SU-DHL-6 (cell line): Measurements from ENCODE around the gene RAD1.

Experiments
- H2AFZ ChIP-seq: fragments of 200-600 bp; sonication (generic); 2 replicates; pipeline ENCODE4 v1.6.1; 2014; ENCODE audit warnings: low read depth, mild to moderate bottlenecking, moderate library complexity, mixed read lengths, antibody characterized with exemption, low read length; ENCODE audit not compliant: severe bottlenecking
- H3F3A ChIP-seq: fragments of 200-600 bp; shearing (Covaris generic); 2 replicates; pipeline ENCODE4 v1.6.0; 2016; ENCODE audit warnings: antibody characterized with exemption, mild to moderate bottlenecking; ENCODE audit not compliant: insufficient read depth
- H3K27ac ChIP-seq: fragments of 200-600 bp; sonication (generic); 2 replicates; pipeline ENCODE4 v1.5.1; 2016; ENCODE audit warnings: low read depth, mild to moderate bottlenecking, low read length, moderate library complexity, mixed read lengths
- H3K27me3 ChIP-seq: fragments of 200-600 bp; sonication (generic), shearing (Covaris generic); 2 replicates; pipeline ENCODE4 v1.6.0; 2014; ENCODE audit warnings: mild to moderate bottlenecking, low read length
- H3K36me3 ChIP-seq: fragments of 200-600 bp; sonication (generic); 2 replicates; pipeline ENCODE4 v1.6.1; 2014; ENCODE audit warnings: mild to moderate bottlenecking, low read length, mixed read lengths
- H3K4me2 ChIP-seq: fragments of 300-600, 200-600 bp; shearing (Covaris generic), sonication (generic); 2 replicates; pipeline ENCODE4 v1.6.0; 2014; ENCODE audit warnings: low read length, low read depth, mild to moderate bottlenecking; ENCODE audit not compliant: poor library complexity, severe bottlenecking
- H3K4me3 ChIP-seq: fragments of 200-600 bp; sonication (generic); 2 replicates; pipeline ENCODE4 v1.5.1; 2014; ENCODE audit warnings: antibody characterized with exemption, low read length, mild to moderate bottlenecking, mixed read lengths; ENCODE audit not compliant: insufficient read depth, poor library complexity, severe bottlenecking
- H3K79me2 ChIP-seq: fragments of 200-600 bp; sonication (generic); 2 replicates; pipeline ENCODE4 v1.6.1; 2014; ENCODE audit warnings: mild to moderate bottlenecking, low read length, moderate library complexity; ENCODE audit not compliant: insufficient read depth
- H3K9ac ChIP-seq: fragments of 200-600 bp; sonication (generic); 2 replicates; pipeline ENCODE4 v1.7.0; 2014; ENCODE audit warnings: mild to moderate bottlenecking, low read length
- H3K9me2 ChIP-seq: fragments of 200-600 bp; sonication (generic); replicated peaks from 2 replicates; pipeline ENCODE4 v1.6.1; 2014; ENCODE audit warnings: low read length; ENCODE audit not compliant: insufficient read depth
- H3K9me3 ChIP-seq: fragments of 200-600 bp; sonication (generic); 2 replicates; pipeline ENCODE4 v1.6.1; 2014; ENCODE audit warnings: low read length, mixed read lengths; ENCODE audit not compliant: insufficient read depth
- H4K20me1 ChIP-seq: fragments of 200-600 bp; sonication (generic); 2 replicates; pipeline ENCODE4 v1.6.1; 2014; ENCODE audit warnings: low read depth, mild to moderate bottlenecking, antibody characterized with exemption, low read length, moderate library complexity, mixed read lengths
- EZH2phosphoT487 ChIP-seq: fragments of 200-600 bp; sonication (generic), shearing (Covaris generic); conservative IDR thresholded peaks from 2 replicates; pipeline ENCODE4 v1.6.1; 2018; ENCODE audit warnings: mild to moderate bottlenecking, antibody characterized with exemption, low read length, moderate library complexity, mixed read lengths
- TF ChIP-seq, protein P1 (sequence below): fragments of 200-600 bp; sonication (generic); IDR thresholded peaks from one replicate; pipeline ENCODE4 v1.5.1; 2017; ENCODE audit warnings: antibody characterized with exemption, mild to moderate bottlenecking, low read length, moderate library complexity; ENCODE audit not compliant: insufficient read depth, poor library complexity, severe bottlenecking

The RAD1 gene

DNA sequence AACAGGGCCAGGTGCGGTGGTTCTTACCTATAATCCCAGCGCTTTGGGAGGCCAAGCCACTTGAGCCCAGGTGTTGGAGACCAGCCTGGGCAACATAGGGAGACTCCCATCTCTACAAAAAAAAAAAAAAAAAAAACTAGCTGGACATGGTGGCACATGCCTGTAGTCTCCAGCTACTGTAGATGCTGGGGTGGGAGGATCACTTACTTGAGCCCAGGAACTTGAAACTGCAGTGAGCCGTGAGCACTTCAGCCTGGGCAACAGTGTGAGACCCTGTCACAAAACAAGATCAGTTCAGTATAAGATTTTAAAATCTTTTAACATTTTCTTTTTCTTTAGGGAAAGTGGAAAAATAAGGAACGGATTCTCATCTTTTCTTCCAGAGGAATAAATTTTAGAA, 2.7 kb upstream of the RAD1 start:
- H3K4me3 ChIP-seq, result peak overlapping the region; percentile 97
- H3K9ac ChIP-seq, result peak overlapping the region; percentile 97
- peaks cover 45% of the 10 kb centered on the region for H3F3A ChIP-seq
- H3K36me3 ChIP-seq, result peaks cover 53% of the 10 kb centered on the region
- peak overlapping the region; percentile 35; the same call in 1 of the 2 replicates for H3K27ac ChIP-seq
- H3K79me2 ChIP-seq, result peaks cover 81% of the 10 kb centered on the region
- H2AFZ ChIP-seq, result no peak overlapping the region
- no peaks in the 10 kb centered on the region for H3K27me3 ChIP-seq
- no peak for TF ChIP-seq EZH2phosphoT487
- TF ChIP-seq, protein P1, sequence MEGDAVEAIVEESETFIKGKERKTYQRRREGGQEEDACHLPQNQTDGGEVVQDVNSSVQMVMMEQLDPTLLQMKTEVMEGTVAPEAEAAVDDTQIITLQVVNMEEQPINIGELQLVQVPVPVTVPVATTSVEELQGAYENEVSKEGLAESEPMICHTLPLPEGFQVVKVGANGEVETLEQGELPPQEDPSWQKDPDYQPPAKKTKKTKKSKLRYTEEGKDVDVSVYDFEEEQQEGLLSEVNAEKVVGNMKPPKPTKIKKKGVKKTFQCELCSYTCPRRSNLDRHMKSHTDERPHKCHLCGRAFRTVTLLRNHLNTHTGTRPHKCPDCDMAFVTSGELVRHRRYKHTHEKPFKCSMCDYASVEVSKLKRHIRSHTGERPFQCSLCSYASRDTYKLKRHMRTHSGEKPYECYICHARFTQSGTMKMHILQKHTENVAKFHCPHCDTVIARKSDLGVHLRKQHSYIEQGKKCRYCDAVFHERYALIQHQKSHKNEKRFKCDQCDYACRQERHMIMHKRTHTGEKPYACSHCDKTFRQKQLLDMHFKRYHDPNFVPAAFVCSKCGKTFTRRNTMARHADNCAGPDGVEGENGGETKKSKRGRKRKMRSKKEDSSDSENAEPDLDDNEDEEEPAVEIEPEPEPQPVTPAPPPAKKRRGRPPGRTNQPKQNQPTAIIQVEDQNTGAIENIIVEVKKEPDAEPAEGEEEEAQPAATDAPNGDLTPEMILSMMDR, result no peak
- no peaks in the 10 kb centered on the region for H3K9me3 ChIP-seq
- H4K20me1 ChIP-seq, result peaks cover 30% of the 10 kb centered on the region
- peak overlapping the region; percentile 99 for H3K4me2 ChIP-seq
- H3K9me2 ChIP-seq, result no peaks in the 10 kb centered on the region

DNA sequence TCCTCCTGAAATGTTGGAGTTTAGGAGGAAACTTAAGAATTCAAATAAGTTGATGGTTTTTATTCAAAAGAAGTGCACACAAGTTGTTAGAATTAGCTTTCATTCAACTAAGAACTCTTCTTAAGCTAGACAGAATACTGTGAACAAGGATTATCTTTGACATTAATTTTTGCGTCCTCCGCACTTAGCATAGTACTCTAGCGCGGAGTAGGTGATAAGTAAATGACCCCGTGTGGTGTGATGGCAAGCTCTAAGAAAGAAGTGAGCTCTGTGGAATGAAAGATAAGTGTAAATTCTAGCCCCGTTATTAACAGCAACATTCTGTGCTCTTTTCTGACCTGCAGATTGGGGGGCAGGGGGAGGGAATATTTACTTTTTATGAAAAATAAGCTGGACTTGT, 1.2 kb upstream of the RAD1 start:
- Histone ChIP-seq H3K9me3 (no peaks in the 10 kb centered on the region), H3K79me2 (peaks cover 92% of the 10 kb centered on the region), H3K27ac (peak overlapping the region; percentile 80), H2AFZ (no peak overlapping the region), H3K27me3 (no peaks in the 10 kb centered on the region), H3K4me3 (peak overlapping the region; percentile 97), H3K4me2 (peak overlapping the region; percentile 99), H3F3A (peaks cover 31% of the 10 kb centered on the region), H4K20me1 (peaks cover 25% of the 10 kb centered on the region), H3K36me3 (peaks cover 51% of the 10 kb centered on the region), H3K9ac (peak overlapping the region; percentile 97), H3K9me2 (no peaks in the 10 kb centered on the region)
- no peak for TF ChIP-seq EZH2phosphoT487
- TF ChIP-seq, protein P1, result no peak

DNA sequence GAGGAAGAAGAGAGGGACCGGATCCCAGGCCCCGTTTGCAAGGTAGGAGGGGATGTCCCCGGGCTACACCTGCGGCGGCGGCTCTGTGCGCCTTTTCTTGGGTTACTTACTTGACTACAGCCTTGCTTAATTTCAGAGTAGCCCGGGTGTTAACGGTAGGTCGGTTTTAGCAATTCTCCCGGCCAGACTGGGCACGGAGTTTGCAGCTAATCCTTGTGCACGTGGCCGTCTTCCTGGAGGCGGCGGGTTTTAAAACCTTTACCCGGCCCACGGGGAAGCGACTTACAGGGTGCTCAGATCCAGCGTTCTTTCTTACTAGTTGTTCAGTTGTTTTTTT, 520 bp upstream of the RAD1 start:
- Histone ChIP-seq H3K36me3 (peaks cover 51% of the 10 kb centered on the region), H2AFZ (peak overlapping the region; percentile 55), H3K4me2 (peak overlapping the region; percentile 99), H3K27ac (peak overlapping the region; percentile 80), H3K9me2 (no peaks in the 10 kb centered on the region), H3K4me3 (peak overlapping the region; percentile 97), H3K27me3 (no peaks in the 10 kb centered on the region), H3K79me2 (peaks cover 87% of the 10 kb centered on the region), H4K20me1 (peaks cover 25% of the 10 kb centered on the region), H3K9ac (peak overlapping the region; percentile 97), H3K9me3 (no peaks in the 10 kb centered on the region), H3F3A (peaks cover 25% of the 10 kb centered on the region)
- no peak for TF ChIP-seq EZH2phosphoT487
- TF ChIP-seq, protein P1, result no peak
